ENCODE measurements around the gene FAM163B. TPM values are rescaled to one million over a fixed set of nuclear protein-coding genes. Genes with fewer than 3 reads are reported as not detected.

Gene FAM163B
- polyA plus RNA-seq, 1 of the 3 experiments (the other 2 are of a cell fraction), result 0.05 TPM

- ChIA-PET POLR2A (interaction anchor here (1.0 to 18.3 kb wide), 3 partner anchors 9 to 68 kb away, joined by 3 to 261 read pairs (median 3); partner anchors contain the start of genes DBH and FAM163B), CTCF (interaction anchor here (10.4 kb wide), 1 partner anchor 12 kb away, joined by 102 read pairs; no protein-coding TSS in a partner anchor)
- Histone ChIP-seq H3K9ac (no peak overlapping the region), H3F3A (replicated peaks; ENCODE audit: insufficient read depth) (no peaks in the 10 kb centered on the region), H3K4me2 (no peak overlapping the region), H3K4me1 (ENCODE audit: control insufficient read depth in 1 of 2, insufficient read depth in 2 of 2, low read depth in 1 of 2, low read length in 1 of 2) (peaks cover 0 to 31% of the 10 kb centered on the region in 2 experiments; a peak in 1 of 4 replicates), H2AFZ (ENCODE audit: low read depth) (no peak overlapping the region), H3K27me3 (ENCODE audit: insufficient read depth) (no peaks in the 10 kb centered on the region), H3K27ac (ENCODE audit: low read depth in 2 of 2, low read length in 1 of 2) (no peak overlapping the region), H3K9me3 (0 out of 2 replicates have a peak, but pooled peaks cover 9% of the 10 kb centered on the region), H3K79me2 (ENCODE audit: insufficient read depth) (no peaks in the 10 kb centered on the region), H3K4me3 (ENCODE audit: low read depth in 2 of 2, low read length in 1 of 2) (no peak overlapping the region), H4K20me1 (ENCODE audit: insufficient read depth) (no peaks in the 10 kb centered on the region), H3K36me3 (replicated peaks in 1 of 2; ENCODE audit: control insufficient read depth in 1 of 2, insufficient read depth in 2 of 2, low read length in 1 of 2) (no peaks in the 10 kb centered on the region), H3K9me2 (no peaks in the 10 kb centered on the region)
- TF ChIP-seq JUND (IDR thresholded peaks at IDR 0.05) (no peak), SIN3A (IDR thresholded peaks at IDR 0.05; ENCODE audit: borderline replicate concordance, low read depth, low read length) (no peak), NFIC (IDR thresholded peaks at IDR 0.05; ENCODE audit: borderline replicate concordance) (no peak), YY1 (IDR thresholded peaks at IDR 0.05; ENCODE audit: low read depth) (no peak), REST (IDR thresholded peaks at IDR 0.05; ENCODE audit: low read depth, low read length) (no peak), MEF2A (IDR thresholded peaks at IDR 0.05; ENCODE audit: borderline replicate concordance, low read depth) (no peak), TCF12 (IDR thresholded peaks at IDR 0.05) (no peak)
- 76% methylated on average over 6 of the region's 6 CpGs for WGBS (ENCODE audit: low lambda C conversion rate)
- no peak for DNase-seq
Observed at GRCh38 chr9:133599470-133600173, 9.6 kb downstream of the FAM163B start.

DNA sequence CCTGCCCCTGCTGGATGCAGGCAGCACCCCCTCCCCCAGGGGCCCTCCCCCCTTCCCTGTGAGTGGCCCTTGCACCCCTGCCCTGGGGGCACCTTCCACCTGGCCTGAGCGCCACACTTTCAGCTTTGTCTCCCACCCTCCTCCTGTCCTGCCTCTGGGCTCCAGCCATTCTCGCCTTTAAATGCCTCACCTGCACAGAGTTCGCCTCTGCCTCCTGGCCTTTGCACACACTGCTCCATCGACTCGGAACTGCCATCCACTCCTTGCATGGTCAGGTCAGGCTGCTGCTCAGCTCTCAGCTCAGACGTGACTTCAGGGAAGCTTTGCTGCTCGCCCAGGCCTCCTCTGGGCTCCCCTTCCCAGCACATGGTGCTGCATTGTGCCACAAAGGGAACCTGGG is 10.2 kb downstream of the FAM163B start:
- no peak overlapping the region for H3K9ac ChIP-seq
- no peak overlapping the region for H3K27ac ChIP-seq (ENCODE audit: low read depth in 2 of 2, low read length in 1 of 2)
- H3K4me1 ChIP-seq (ENCODE audit: control insufficient read depth in 1 of 2, insufficient read depth in 2 of 2, low read depth in 1 of 2, low read length in 1 of 2), result peaks cover 0 to 29% of the 10 kb centered on the region in 2 experiments; a peak in 1 of 4 replicates
- H3K27me3 ChIP-seq (ENCODE audit: insufficient read depth), result no peaks in the 10 kb centered on the region
- no peak overlapping the region for H3K4me2 ChIP-seq
- H3F3A ChIP-seq (replicated peaks; ENCODE audit: insufficient read depth), result no peaks in the 10 kb centered on the region
- POLR2A ChIA-PET, result no interaction called here
- H2AFZ ChIP-seq (ENCODE audit: low read depth), result no peak overlapping the region
- no peaks in the 10 kb centered on the region for H3K36me3 ChIP-seq (replicated peaks in 1 of 2; ENCODE audit: control insufficient read depth in 1 of 2, insufficient read depth in 2 of 2, low read length in 1 of 2)
- H3K79me2 ChIP-seq (ENCODE audit: insufficient read depth), result no peaks in the 10 kb centered on the region
- H3K4me3 ChIP-seq (ENCODE audit: low read depth in 2 of 2, low read length in 1 of 2), result no peak overlapping the region
- 76% methylated on average over 6 of the region's 7 CpGs for WGBS (ENCODE audit: low lambda C conversion rate)
- H3K9me3 ChIP-seq, result 0 out of 2 replicates have a peak, but pooled peaks cover 9% of the 10 kb centered on the region
- no peaks in the 10 kb centered on the region for H3K9me2 ChIP-seq
- DNase-seq, result no peak
- TF ChIP-seq NFIC (IDR thresholded peaks at IDR 0.05; ENCODE audit: borderline replicate concordance), result no peak
- CTCF ChIA-PET, result no interaction called here
- H4K20me1 ChIP-seq (ENCODE audit: insufficient read depth), result no peaks in the 10 kb centered on the region

Data from SK-N-SH (cell line).